Epithelial cell of esophagus (primary cell): Measurements from ENCODE around the gene EMID1.

Experiments
- DNase-seq: peaks from one replicate; pipeline ENCODE4 v3.0.0; 2010; ENCODE audit warnings: low read depth
- H3K4me3 ChIP-seq: 2 replicates; pipeline ENCODE4 v1.5.1; 2011; ENCODE audit warnings: mild to moderate bottlenecking, low read length, control low read depth
- TF ChIP-seq, protein P1 (sequence below): IDR thresholded peaks from 2 replicates; pipeline ENCODE4 v1.5.1; 2011; ENCODE audit warnings: low read depth, mild to moderate bottlenecking, low read length, control low read depth, inconsistent platforms; ENCODE audit not compliant: insufficient read depth; ENCODE audit errors: missing control alignments

The EMID1 gene

DNA sequence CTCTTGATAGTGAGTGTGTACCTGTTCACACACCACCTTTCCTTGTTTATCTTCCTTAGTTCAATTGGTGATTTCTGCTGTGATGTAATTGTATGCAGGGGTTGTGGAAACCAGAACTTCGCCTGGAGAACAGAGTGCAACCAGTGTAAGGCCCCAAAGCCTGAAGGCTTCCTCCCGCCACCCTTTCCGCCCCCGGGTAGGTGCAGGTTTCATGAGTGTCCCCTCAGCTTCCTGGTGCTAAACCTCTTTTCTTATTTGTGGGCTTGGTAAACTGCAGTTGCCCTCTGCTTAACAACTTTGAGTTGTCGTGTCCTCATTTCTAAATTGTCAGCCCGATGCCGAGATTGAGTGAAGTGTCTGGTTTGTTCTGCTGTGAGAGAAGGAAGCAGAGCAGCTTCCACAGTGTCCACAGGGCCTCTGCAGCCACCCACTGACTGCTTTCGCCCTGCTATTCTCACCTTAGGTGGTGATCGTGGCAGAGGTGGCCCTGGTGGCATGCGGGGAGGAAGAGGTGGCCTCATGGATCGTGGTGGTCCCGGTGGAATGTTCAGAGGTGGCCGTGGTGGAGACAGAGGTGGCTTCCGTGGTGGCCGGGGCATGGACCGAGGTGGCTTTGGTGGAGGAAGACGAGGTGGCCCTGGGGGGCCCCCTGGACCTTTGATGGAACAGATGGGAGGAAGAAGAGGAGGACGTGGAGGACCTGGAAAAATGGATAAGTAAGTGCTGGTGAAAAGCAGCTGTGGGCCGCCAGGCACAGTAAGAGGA lies 93.6 kb downstream of the EMID1 start:
- no peak overlapping the region for H3K4me3 ChIP-seq
- TF ChIP-seq, protein P1, sequence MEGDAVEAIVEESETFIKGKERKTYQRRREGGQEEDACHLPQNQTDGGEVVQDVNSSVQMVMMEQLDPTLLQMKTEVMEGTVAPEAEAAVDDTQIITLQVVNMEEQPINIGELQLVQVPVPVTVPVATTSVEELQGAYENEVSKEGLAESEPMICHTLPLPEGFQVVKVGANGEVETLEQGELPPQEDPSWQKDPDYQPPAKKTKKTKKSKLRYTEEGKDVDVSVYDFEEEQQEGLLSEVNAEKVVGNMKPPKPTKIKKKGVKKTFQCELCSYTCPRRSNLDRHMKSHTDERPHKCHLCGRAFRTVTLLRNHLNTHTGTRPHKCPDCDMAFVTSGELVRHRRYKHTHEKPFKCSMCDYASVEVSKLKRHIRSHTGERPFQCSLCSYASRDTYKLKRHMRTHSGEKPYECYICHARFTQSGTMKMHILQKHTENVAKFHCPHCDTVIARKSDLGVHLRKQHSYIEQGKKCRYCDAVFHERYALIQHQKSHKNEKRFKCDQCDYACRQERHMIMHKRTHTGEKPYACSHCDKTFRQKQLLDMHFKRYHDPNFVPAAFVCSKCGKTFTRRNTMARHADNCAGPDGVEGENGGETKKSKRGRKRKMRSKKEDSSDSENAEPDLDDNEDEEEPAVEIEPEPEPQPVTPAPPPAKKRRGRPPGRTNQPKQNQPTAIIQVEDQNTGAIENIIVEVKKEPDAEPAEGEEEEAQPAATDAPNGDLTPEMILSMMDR, result no peak
- DNase-seq, result no peak

DNA sequence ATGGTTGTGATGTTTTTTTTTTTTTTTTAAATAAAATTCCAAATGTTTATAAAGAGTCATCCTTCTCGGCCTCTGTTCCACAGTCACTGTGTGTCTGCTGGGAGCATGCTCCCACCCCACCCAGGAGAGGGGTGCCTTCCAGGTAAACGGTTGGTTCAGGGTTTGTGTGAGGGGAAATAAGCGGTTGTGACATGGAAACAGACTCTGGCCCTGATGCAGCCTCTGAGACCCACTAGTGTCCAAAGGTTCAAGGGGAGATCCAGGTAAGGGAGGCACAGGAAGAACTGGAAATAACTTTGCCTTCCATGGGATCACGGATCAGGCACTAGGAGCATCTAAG lies 94.7 kb downstream of the EMID1 start:
- H3K4me3 ChIP-seq, result no peak overlapping the region
- DNase-seq, result no peak

GRCh38 chr22:29300807-29301601 lies 95.3 kb downstream of the EMID1 start:
- TF ChIP-seq, protein P1, result no peak
- H3K4me3 ChIP-seq, result no peak overlapping the region

More for the DNA sequence above, 94.7 kb downstream of the EMID1 start:
- TF ChIP-seq, protein P1, result no peak

DNA sequence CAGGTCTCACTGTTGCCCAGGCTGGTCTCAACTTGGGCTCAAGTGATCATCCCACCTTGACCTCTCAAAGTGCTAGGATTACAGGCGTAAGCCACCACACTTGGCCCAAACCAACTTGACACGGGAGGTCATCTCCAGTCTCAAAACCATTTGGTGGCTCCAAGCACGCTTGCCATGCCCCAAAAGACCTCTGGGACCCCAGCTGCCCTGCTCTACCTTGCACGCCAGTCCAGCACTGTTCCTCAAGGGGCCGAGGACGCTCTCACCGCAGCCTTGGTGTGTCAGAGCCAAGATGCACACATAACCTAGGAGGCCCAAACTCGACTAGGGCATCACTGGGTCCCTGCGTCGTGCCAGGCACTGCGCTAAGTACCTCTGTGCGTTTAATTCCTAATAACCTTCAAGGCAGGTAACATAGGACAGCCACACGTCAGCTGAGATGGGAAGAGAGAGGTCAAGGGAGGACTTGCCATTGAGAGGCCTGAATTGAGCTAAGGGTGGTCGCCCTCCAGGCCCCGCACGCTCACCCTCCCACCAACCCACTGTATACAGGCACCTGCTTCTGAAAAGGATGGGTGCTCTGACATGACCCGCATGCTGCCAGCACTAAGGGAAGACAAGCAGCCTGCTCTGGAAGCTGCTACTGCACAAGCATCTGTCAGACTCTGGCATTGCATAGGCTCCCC lies 96.2 kb downstream of the EMID1 start:
- TF ChIP-seq, protein P1, result no peak
- DNase-seq, result no peak
- no peak overlapping the region for H3K4me3 ChIP-seq

More at GRCh38 chr22:29300807-29301601, 95.3 kb downstream of the EMID1 start:
- no peak for DNase-seq

GRCh38 chr22:29302402-29302680 lies 96.6 kb downstream of the EMID1 start:
- H3K4me3 ChIP-seq, result no peak overlapping the region
- DNase-seq, result no peak
- TF ChIP-seq, protein P1, result no peak

GRCh38 chr22:29302681-29303465 lies 97.2 kb downstream of the EMID1 start:
- TF ChIP-seq, protein P1, result no peak
- DNase-seq, result no peak
- no peak overlapping the region for H3K4me3 ChIP-seq
